Left ventricle myocardium superior (tissue), 1 donor: Measurements from ENCODE around the gene CHFR. TPM values are rescaled to one million over a fixed set of nuclear protein-coding genes. Genes with fewer than 3 reads are reported as not detected.
"Not testable (repeated sequence)": the region's sequence is repeated elsewhere in the genome, so short reads cannot be mapped to it uniquely, and the experiment has no call there.

Experiments
- ATAC-seq: fragments of 200-7000 bp; cut with Tn5 transposase; one replicate; pipeline ENCODE4 v1.9.1; 2020; ENCODE audit warnings: mild to moderate bottlenecking, moderate library complexity
- DNase-seq: peaks from one replicate; pipeline ENCODE4 v3.0.0-alpha.2; 2020
- intact Hi-C: fragments of 100-400 bp; cut with micrococcal nuclease; formaldehyde crosslinking; loops from one replicate; pipeline ENCODE4 v1.11.0; 2022
- total RNA-seq: library from RNA; stranded (reverse); fragmentation: NEBNext Ultra II Directional; extraction: Animal tissue kit (Norgen Biotek cat#: 25700); gene quantifications from one replicate; pipeline ENCODE4 v1.2.1, GENCODE V29; 2021
- donor health status: DM: no; HTN: yes; CAD: no; lungs with severe emphysema.

The CHFR gene
- total RNA-seq, 1 donor from 2014 or later, result 15.1 TPM

DNA sequence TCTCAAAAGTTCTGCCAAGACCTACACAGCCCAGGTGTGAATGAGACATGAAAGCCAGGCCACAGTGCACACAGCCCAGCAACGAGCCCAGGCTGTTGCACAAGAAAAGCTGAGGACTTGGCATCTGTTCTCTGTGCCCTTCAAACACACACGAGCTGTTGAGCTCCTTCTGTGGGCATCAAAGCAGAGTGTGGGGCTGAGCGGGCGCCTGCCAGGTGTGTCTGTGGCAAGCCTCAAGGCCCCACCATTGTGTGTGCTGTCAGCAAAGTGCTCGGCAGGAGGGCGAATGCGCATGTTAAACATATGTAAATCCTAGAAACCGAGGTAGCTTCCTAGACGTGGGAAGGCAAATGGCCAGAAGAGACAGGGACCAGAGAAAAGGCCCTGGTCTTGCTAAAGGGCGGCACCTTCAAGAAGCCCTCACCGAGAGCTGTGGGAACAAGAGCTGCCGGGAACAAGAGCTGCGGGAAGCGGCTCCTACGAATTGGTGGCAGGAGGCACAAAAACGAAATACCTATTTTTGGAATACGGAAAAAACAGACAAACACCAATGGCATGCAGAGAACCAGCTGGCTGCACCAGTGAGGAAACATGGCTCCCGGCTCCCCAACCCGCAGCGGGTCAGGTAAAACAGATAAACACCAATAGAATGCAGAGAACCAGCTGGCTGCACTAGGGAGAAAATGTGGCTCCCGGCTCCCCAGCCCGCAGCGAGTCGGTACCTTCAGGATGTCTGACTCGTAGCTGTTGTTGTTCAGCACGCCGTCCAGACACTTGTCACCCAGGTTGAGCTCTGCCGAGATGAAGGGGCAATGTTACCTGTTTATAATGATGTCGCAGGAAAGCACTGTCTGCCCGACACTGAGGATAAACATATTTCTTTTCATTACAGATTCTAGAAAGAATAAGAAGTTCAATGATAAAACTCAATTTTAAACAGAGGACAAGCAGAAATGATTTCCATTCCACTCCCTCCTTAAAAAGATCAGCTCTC, 39.7 kb downstream of the CHFR start:
- intact Hi-C loops, result no loop called here
- ATAC-seq, result no peak
- no peak for DNase-seq

GRCh38 chr12:132844681-132845080, 42.7 kb downstream of the CHFR start:
- ATAC-seq, DNase-seq, intact Hi-C loops: not testable (repeated sequence)

GRCh38 chr12:132842449-132843045, 44.9 kb downstream of the CHFR start:
- DNase-seq (no peak), ATAC-seq (no peak)
- intact Hi-C loops, result no loop called here

DNA sequence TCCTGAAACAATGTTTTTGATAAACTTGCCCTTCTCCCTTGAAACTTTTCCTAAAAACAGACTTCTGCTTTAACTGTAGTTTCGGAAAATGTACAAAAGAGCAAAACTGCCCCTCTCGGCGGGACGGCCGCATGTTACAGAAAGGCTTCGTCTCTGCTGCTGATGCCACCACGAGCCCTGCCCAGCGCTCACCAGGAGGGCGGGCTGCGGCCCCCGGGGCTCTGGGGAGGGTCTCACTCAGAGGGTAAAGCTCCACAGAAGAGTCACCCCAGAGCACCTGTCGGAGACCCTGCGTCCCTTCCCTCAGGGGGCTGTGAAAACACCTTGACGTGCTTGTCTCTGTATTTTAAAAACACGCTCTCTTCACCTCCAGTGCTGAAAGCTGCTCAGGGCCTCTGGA, 46.3 kb downstream of the CHFR start:
- intact Hi-C loops, result no loop called here
- DNase-seq (no peak), ATAC-seq (no peak)

DNA sequence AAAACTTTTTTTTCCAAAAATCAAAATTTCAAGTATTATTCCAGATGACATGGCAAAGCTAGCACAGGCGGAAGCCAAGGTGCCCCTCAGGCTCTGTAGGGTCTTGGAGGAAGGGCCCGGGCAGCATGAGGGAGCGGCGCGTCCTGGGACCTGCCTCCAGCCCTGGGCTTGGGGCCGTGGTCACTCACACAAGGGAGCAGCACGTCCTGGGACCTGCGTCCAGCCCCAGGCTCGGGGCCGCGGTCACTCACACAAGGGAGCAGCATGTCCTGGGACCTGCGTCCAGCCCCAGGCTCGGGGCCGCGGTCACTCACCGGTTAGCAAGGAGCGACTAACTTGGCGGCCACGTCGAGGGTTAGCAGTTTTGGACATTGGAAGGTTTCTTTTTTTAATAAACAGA, 46.9 kb downstream of the CHFR start:
- no peak for DNase-seq

GRCh38 chr12:132839558-132840235, 47.7 kb downstream of the CHFR start:
- no peak for DNase-seq
- intact Hi-C loops, result no loop called here
- ATAC-seq, result no peak

More for the DNA sequence above, 46.9 kb downstream of the CHFR start:
- ATAC-seq, result no peak
- intact Hi-C loops, result no loop called here

DNA sequence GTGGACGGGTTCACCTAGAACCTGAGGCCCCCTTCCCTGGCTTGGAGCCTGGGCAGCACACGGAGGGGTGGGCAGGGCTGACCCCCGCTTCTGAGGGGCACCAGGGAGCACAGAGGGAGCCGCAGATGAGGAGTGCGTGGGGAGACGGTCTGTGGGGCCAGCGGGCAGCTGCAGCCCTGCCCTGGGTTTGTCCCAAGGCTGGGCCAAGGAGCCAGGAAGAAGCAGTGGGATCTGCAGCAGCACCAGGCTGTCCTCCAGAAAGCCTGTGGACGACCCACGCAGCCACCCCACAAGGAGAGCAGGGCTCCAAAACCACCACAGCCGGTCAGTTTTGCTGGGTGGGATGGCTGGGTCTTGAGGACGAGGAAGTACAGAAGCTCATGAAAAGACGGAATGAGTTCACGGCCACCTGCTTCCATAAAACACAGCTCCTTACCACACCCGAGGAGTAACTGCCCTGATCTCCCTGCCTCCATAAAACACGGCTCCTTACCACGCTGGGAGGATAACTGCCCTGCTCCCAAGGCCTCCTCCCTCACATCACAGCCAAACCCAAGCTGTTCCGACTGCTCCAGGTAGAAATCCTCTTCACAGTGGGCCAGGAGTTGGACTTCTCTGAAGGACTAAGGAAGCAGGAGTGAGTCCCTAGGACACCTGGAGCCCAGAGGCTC, 48.9 kb downstream of the CHFR start:
- DNase-seq (peak; percentile 41), ATAC-seq (peak; percentile 47)
- intact Hi-C loops, result no loop called here

- intact Hi-C loops, result no loop called here
- DNase-seq (peak; percentile 57), ATAC-seq (peak; percentile 77)
Measured at GRCh38 chr12:132837693-132838409, 49.6 kb downstream of the CHFR start.

DNA sequence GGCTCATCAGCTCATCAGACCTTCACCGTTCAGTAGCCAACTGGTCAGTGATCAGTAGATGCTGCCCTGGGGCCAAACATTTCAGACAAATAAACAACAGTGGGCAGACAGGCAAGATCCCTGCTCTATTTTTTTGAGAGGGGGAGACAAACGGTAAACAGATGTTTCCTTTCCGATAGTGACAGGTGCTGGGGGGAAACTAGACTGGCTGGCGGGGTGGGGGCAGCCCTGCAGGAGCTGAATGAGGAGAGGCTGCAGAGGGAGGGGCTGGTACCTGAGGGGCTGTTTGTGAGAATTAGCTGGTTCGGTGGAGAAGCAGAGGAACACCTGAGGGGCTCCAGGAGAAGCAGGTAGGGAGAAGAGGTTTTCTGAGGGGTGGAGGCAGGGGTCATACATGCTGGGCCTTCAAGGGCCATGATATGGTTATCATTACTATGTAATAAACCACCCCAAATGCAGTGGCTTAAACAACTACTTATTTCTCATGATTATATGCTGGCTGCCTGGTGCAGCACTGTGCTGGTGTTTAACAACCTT, 50.5 kb downstream of the CHFR start:
- intact Hi-C loops, result no loop called here
- DNase-seq (no peak), ATAC-seq (no peak)

DNA sequence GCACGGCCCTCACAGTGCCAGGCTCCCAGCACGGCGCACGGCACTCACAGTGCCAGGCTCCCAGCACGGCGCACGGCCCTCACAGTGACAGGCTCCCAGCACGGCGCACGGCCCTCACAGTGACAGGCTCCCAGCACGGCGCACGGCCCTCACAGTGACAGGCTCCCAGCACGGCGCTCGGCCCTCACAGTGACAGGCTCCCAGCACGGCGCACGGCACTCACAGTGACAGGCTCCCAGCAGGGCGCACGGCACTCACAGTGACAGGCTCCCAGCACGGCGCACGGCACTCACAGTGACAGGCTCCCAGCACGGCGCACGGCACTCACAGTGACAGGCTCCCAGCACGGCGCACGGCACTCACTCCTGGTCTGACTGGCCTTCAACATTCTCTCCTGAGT, 51.2 kb downstream of the CHFR start:
- ATAC-seq, DNase-seq, intact Hi-C loops: not testable (repeated sequence)

GRCh38 chr12:132835076-132836025, 52.1 kb downstream of the CHFR start:
- DNase-seq, result no peak
- intact Hi-C loops, result no loop called here

GRCh38 chr12:132834181-132834711, 53.2 kb downstream of the CHFR start:
- no peak for DNase-seq
- ATAC-seq, result no peak
- intact Hi-C loops, result no loop called here

More at GRCh38 chr12:132835076-132836025, 52.1 kb downstream of the CHFR start:
- ATAC-seq, result no peak

DNA sequence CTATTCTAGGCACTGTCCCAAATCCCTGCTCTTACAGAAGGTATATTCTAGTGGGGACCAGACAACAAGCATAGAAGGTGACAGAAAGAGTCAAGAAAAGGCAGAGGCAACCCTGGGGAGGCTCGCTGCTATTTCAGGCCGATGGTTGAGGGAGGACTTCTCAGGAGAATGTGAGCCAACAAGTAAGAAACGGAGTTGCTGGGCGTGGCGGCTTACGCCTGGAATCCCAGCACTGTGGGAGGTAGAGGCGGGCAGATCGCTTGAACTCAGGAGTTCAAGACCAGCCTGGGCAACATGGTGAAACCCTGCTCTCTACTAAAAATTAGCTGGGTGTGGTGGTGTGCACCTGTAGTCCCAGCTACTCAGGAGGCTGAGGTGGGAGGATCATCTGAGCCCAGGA, 54.1 kb downstream of the CHFR start:
- ATAC-seq (no peak), DNase-seq (no peak)
- intact Hi-C loops, result no loop called here

- DNase-seq (no peak), ATAC-seq (no peak)
- intact Hi-C loops, result no loop called here
Measured at GRCh38 chr12:132831771-132832170, 55.6 kb downstream of the CHFR start.

- intact Hi-C loops, result no loop called here
- DNase-seq (peak; percentile 97), ATAC-seq (peak; percentile 98)
Measured at GRCh38 chr12:132828706-132829534, 58.5 kb downstream of the CHFR start, which contains the start of gene GOLGA3. GOLGA3 (minus strand) TSS chr12:132828869; CDS start chr12:132822128, 6,741 bp downstream.
